ENCODE measurements around the gene SLC2A4RG. TPM values are rescaled to one million over a fixed set of nuclear protein-coding genes. Genes with fewer than 3 reads are reported as not detected.

The SLC2A4RG gene
- total RNA-seq, 4 donors from 2014 or later = 36.5 to 98.7 (median 59.9) TPM

GRCh38 chr20:63781181-63781580, 41.6 kb downstream of the SLC2A4RG start:
- Histone ChIP-seq H3K4me1 (peaks cover 0 to 7% (median 0%) of the 10 kb centered on the region in 3 donors), H3K4me3 (no peak overlapping the region), H3K27me3 (no peaks in the 10 kb centered on the region), H3K36me3 (no peaks in the 10 kb centered on the region), H3K9me3 (no peaks in the 10 kb centered on the region), H3K27ac (no peak overlapping the region)
- TF ChIP-seq, protein P1, sequence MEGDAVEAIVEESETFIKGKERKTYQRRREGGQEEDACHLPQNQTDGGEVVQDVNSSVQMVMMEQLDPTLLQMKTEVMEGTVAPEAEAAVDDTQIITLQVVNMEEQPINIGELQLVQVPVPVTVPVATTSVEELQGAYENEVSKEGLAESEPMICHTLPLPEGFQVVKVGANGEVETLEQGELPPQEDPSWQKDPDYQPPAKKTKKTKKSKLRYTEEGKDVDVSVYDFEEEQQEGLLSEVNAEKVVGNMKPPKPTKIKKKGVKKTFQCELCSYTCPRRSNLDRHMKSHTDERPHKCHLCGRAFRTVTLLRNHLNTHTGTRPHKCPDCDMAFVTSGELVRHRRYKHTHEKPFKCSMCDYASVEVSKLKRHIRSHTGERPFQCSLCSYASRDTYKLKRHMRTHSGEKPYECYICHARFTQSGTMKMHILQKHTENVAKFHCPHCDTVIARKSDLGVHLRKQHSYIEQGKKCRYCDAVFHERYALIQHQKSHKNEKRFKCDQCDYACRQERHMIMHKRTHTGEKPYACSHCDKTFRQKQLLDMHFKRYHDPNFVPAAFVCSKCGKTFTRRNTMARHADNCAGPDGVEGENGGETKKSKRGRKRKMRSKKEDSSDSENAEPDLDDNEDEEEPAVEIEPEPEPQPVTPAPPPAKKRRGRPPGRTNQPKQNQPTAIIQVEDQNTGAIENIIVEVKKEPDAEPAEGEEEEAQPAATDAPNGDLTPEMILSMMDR (IDR thresholded peaks at IDR 0.05) = no peak
- TF ChIP-seq POLR2A (IDR thresholded peaks at IDR 0.05) (no peak), EP300 (IDR thresholded peaks at IDR 0.05) (no peak), POLR2AphosphoS5 (IDR thresholded peaks at IDR 0.05) (no peak)
- ATAC-seq = no peak
- 87 to 91% methylated on average over 11 to 14 of the region's 14 CpGs for WGBS, 2 donors (ENCODE audit: low coverage in 1 of 2)

DNA sequence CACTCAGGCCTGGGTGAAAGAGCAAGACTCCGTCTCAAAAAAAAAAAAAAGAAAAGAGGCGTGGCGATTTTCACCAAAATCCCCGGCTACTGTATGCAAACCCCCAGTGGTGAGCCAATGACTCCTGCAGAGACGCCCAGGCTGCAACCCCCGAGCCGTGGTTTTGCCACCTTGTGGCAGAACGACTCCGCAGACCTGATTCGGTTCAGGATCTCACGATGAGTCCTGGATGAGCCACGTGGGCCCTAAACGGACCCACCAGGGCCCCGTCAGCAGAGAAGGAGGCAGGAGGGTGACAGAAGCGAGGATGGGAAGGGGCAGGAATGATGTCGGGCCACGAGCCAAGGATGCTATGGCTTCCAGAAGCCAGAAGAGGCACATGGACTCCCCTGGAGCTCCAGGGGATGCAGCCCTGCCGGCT, 42.5 kb downstream of the SLC2A4RG start:
- no peaks in the 10 kb centered on the region for H3K36me3 ChIP-seq
- no peaks in the 10 kb centered on the region for H3K27me3 ChIP-seq
- no peak for TF ChIP-seq POLR2AphosphoS5 (IDR thresholded peaks at IDR 0.05)
- TF ChIP-seq POLR2A (IDR thresholded peaks at IDR 0.05) = no peak
- TF ChIP-seq, protein P1 (IDR thresholded peaks at IDR 0.05) = no peak
- TF ChIP-seq EP300 (IDR thresholded peaks at IDR 0.05) = no peak
- H3K4me3 ChIP-seq = no peak overlapping the region
- peaks cover 0 to 12% (median 0%) of the 10 kb centered on the region in 3 donors for H3K4me1 ChIP-seq
- no peak overlapping the region for H3K27ac ChIP-seq
- no peaks in the 10 kb centered on the region for H3K9me3 ChIP-seq
- ATAC-seq = no peak
- WGBS, 2 donors (ENCODE audit: low coverage in 1 of 2) = 77 to 89% methylated on average over 3 to 7 of the region's 18 CpGs

DNA sequence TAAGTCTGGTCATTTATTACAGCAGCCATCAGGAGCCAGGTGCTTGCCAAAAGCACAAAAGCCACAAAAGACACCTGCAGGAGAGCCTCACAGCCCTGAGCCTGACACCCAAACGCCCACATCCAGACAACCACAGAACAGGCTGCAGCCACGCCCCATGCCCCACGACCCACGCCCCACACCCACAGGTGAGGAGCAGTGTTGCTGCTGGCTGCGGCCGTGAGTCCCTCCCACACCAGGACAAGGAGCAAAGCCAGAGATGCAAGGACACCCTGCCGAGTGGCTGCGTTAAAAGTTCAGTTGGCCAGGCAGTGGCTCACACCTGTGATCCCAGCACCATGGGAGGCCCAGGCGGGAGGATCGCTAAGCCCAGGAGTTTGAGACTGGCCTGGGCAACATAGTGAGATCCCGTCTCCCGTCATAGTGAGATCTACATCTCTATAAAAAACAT, 43.0 kb downstream of the SLC2A4RG start:
- Histone ChIP-seq H3K4me1 (peaks cover 0 to 12% (median 0%) of the 10 kb centered on the region in 3 donors), H3K9me3 (no peaks in the 10 kb centered on the region), H3K27me3 (no peaks in the 10 kb centered on the region), H3K4me3 (no peak overlapping the region), H3K36me3 (peaks cover 0 to 4% of the 10 kb centered on the region in 2 donors), H3K27ac (no peak overlapping the region)
- TF ChIP-seq, protein P1 (IDR thresholded peaks at IDR 0.05) = no peak
- TF ChIP-seq EP300 (IDR thresholded peaks at IDR 0.05) (no peak), POLR2A (IDR thresholded peaks at IDR 0.05) (no peak)
- no peak for ATAC-seq
- WGBS, 2 donors (ENCODE audit: low coverage in 1 of 2) = no CpG with 5 or more reads among the region's 12 CpGs

GRCh38 chr20:63783970-63784369, 44.4 kb downstream of the SLC2A4RG start:
- no peaks in the 10 kb centered on the region for H3K27me3 ChIP-seq
- no peak for TF ChIP-seq EP300 (IDR thresholded peaks at IDR 0.05)
- TF ChIP-seq, protein P1 (IDR thresholded peaks at IDR 0.05) = no peak
- no peak for TF ChIP-seq POLR2A (IDR thresholded peaks at IDR 0.05)
- TF ChIP-seq POLR2AphosphoS5 (IDR thresholded peaks at IDR 0.05) = no peak
- no peak overlapping the region for H3K27ac ChIP-seq
- no peaks in the 10 kb centered on the region for H3K9me3 ChIP-seq
- H3K36me3 ChIP-seq = peaks cover 0 to 16% of the 10 kb centered on the region in 2 donors
- WGBS, 2 donors (ENCODE audit: low coverage in 1 of 2) = 100% methylated on average over 1 of the region's 16 CpGs; no CpG with 5 or more reads in 1 of the 2 donors
- no peak overlapping the region for H3K4me3 ChIP-seq
- ATAC-seq = no peak
- H3K4me1 ChIP-seq = peaks cover 0 to 12% (median 0%) of the 10 kb centered on the region in 3 donors

DNA sequence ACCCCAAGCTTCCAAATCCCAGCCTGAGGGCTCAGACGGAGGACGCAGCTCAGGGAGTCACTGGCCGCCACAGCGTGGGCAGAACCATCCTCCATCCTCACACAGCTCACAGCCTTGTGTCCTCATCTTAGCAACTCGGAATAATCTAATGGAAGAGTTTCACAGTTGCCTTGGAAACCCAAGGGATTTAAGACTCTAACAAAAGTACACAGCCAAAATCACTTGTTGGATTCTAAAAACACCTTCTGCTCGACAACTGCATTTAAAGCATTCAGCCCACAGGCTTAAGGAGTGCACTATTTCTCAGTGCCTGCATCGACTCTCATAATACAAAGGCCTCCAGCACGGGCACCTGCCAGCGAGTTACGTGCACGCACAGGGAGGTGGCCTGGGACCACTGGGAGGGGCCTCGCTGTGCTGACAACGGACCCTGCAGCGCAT, 46.1 kb downstream of the SLC2A4RG start:
- no peak for ATAC-seq
- peak overlapping the region in 1 of 4 donors; percentile 11 for H3K27ac ChIP-seq
- 44 to 64% methylated on average over 6 to 9 of the region's 14 CpGs for WGBS, 2 donors (ENCODE audit: low coverage in 1 of 2)
- H3K4me1 ChIP-seq = peaks cover 0 to 12% (median 0%) of the 10 kb centered on the region in 3 donors
- no peak for TF ChIP-seq EP300 (IDR thresholded peaks at IDR 0.05)
- no peak for TF ChIP-seq POLR2AphosphoS5 (IDR thresholded peaks at IDR 0.05)
- TF ChIP-seq, protein P1 (IDR thresholded peaks at IDR 0.05) = no peak
- no peak for TF ChIP-seq POLR2A (IDR thresholded peaks at IDR 0.05)
- no peak overlapping the region for H3K4me3 ChIP-seq
- no peaks in the 10 kb centered on the region for H3K9me3 ChIP-seq
- H3K36me3 ChIP-seq = peaks cover 0 to 34% of the 10 kb centered on the region in 2 donors
- no peaks in the 10 kb centered on the region for H3K27me3 ChIP-seq
